ENCODE measurements around the gene SLBP.

SLBP gene

DNA sequence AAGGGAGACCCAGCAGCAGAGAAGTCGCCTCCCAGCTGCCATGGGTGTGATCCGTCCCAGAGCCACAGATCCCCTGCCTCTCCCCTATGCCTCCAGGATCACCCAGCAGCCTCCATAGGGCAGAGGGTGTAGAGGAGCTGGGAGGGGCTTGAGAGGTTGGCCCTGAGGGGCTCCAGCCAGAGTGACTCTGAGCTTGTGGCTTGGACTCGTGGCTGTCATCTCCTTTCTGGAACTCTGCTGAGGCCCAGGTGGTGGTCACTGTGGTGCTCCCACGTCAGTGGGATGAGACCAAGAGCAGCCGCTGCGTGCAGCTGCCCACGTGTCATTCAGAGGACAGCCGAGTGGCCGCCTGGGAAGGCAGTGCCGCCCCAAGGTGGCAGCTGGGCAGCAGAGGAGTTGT lies 13.4 kb upstream of the SLBP start:
- FAIRE-seq: no peak

DNA sequence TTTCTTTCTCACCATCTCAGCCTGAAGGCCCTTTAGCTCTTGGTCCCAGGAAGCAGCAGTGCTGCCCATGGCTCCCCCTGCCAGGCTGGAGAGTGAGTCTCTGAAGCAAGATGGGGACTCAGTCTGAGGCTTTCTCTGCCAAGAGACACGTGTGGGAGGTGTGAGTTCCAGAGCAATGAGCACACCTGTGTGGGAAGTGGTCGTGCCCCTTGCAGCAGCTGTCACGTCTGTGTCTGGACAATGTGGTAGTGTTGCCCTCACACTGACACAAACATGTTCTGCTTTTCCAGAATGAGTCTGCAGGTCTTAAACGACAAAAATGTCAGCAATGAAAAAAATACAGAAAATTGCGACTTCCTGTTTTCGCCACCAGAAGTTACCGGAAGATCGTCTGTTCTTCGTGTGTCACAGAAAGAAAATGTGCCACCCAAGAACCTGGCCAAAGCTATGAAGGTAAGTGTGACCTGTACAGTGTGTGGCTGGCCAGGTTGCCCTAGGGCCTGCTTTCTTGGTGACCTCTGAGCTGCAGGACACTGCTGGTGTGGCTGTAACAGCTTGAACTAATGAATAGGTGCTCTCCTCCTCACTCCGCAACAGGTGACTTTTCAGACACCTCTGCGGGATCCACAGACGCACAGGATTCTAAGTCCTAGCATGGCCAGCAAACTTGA lies 11.1 kb upstream of the SLBP start:
- no peak for FAIRE-seq

DNA sequence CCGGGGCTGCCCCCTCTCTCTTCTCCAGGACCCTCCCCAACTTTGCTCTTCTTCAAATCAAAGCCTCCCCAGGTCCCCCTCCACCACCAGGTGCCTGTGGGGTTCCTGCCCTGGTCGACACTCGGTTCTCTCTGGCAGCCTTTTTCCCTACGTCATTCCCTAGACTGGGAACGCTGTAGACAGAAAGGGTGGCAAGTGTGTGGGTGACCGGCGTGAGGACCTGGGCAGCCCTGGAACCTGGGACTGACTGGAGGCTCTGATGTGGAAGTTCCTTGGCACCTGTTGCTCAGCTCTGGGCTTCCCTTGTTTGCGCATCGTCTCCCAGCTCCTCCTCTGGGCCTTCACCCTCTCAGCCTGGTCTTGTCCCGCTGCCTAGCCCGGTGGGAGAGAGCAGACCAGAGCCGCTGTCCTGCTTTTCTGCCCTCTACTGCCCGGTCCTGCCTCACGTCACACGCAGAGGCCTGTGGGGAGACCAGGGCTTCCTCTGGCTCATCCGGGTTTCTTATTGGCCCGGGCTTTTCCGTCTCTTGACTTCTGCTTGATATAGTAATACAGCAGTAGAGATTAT lies 10.5 kb upstream of the SLBP start:
- FAIRE-seq: no peak

DNA sequence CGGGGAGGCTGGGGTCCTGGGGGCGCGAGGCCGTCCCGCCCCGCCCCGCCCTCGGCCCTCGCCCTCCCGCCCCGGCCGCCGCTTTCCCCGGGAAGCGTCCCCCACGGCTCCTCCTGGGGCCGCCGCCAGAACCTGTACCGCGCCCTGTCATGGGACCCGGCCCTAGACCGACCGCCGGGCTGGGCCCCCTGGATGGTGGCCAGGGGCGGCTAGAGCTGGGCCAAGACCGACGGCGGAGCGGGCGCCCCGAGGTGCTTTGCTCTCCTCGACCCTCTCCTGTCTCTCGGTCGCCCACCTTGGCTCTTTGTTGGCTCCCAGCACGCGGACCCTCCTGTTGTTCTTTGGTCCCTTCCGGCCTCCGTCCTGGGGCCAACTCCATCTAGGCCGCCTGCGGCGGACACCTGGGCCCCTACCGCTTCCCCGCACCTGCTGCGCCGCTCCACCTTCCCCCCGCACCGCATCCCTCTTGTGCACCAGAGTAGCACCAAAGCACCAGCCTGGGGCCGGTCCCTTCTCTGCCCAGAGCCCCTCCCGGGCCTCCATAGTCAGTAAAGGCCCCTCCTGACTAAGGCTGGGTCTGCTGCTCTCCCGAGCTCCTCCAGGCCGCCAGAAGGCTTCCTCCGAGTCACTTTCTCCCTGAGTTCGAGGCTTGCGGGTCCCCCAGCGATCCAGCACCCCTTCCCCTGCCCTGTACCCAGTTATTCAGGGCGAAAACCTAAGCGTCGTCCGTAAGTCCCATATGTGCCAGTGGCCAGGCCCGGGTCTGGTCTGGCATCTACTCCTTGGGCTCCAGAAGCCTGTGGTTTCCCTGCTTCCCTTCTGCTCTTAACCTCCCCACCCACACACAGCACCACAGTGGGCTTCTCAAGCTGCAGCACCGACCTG lies 9.8 kb upstream of the SLBP start:
- FAIRE-seq: no peak

DNA sequence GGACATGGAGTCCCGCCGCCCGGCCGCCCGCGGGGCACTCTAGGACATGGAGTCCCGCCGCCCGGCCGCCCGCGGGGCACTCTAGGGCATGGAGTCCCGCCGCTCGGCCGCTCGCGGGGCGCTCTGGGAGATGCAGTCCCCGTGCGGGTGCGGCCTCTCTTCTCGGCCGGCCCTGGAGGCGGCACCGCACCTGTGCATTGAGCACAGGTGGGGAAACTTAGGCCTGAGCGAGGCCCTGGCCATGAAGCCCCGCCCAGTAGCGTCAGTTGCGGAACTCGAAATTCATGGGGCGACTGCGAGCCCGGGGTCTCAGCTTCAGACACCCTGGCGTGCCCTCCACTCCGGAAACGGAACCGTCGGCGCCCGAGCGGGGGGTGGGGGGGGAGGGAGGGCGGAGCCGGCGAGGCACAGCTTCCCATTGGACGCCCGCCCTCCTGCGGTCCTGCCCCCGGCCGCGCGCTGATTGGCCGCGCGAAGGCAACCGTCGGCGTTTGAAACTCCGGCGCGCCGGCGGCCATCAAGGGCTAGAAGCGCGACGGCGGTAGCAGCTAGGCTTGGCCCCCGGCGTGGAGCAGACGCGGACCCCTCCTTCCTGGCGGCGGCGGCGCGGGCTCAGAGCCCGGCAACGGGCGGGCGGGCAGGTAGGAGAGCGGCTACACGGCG lies 9.0 kb upstream of the SLBP start, which contains the start of the genes TACC3 and TMEM129:
Gene TACC3, plus strand, starts transcription at position 519 of the 663 bp plus-strand sequence. CDS start 1,901 bp downstream, outside the sequence.
Gene TMEM129, minus strand, starts transcription at position 321 of the 663 bp plus-strand sequence. CDS start 486 bp downstream, outside the sequence.
- no peak for FAIRE-seq

DNA sequence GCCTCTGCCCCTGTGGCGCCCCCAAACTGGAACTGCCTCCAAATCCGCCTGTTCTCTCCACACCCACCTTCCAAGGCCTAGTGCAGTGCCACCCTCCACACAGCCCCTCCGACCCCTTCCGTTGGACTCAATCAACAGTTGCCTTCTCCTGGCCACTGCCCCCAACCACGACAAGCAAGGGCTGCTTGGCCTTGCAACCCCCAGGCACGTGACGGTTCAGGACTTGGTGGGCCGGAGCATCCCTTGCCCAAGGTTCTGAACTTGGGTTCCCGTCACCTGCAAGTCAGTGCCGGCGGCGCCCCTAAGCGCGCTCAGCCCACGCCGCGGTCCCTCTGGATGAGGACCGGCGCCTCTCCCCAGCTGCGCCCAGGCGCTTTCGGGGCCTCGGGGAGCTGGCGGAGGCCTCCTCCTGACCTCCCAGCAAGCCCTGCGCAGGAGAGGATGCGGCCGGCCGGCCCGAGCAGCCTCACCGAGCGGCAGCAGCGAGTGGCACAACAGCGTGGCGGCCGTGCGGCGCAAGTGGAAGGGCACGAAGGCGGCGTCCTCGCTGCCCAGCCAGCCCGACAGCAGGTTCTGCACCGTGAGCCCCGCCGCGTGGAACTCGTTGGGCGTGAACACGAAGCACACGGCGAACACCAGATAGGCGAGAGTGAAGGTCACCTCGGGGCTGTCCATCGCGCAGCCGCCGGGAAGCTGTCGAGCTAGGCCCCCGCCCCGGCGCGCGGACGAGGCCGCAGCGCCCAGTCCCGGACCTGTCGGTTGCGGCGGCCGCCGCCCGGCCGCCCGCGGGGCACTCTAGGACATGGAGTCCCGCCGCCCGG lies 8.3 kb upstream of the SLBP start:
- no peak for FAIRE-seq

DNA sequence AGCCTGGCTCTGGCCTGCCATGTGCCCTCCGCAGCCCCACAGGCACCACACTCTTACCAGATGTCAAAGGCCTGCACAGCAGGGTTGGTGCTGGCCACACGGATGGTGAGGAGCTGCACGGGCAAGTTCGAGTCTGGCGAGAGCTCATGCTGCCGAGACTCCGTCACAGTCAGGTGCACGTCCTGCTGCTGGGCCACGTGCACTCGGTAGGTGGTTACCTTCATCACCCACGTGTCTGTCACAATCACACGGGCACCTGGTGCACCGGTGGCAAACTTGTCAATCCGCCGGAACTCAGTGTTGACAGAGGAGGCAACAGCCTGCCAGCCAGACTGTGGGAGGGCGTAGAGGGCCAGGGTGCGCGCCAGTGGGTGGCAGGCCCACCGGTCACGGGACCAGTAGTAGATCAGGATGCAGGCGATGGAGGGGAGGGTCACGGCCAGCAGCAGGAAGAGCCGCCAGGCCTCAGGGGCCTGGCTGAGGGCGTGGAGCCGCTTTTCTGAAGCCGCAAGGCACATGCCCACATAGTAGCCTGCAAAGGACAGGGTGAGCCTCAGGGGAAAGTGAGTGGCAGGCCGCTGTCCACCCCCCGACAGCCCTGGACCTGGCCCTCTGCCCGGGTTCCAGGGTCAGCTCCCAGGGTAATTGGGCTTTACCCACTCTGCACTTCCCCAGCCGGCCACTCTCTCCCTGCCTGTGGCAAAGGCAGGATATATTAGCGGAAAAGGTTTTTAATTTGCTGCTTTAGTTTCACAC lies 6.2 kb upstream of the SLBP start:
- FAIRE-seq: no peak

DNA sequence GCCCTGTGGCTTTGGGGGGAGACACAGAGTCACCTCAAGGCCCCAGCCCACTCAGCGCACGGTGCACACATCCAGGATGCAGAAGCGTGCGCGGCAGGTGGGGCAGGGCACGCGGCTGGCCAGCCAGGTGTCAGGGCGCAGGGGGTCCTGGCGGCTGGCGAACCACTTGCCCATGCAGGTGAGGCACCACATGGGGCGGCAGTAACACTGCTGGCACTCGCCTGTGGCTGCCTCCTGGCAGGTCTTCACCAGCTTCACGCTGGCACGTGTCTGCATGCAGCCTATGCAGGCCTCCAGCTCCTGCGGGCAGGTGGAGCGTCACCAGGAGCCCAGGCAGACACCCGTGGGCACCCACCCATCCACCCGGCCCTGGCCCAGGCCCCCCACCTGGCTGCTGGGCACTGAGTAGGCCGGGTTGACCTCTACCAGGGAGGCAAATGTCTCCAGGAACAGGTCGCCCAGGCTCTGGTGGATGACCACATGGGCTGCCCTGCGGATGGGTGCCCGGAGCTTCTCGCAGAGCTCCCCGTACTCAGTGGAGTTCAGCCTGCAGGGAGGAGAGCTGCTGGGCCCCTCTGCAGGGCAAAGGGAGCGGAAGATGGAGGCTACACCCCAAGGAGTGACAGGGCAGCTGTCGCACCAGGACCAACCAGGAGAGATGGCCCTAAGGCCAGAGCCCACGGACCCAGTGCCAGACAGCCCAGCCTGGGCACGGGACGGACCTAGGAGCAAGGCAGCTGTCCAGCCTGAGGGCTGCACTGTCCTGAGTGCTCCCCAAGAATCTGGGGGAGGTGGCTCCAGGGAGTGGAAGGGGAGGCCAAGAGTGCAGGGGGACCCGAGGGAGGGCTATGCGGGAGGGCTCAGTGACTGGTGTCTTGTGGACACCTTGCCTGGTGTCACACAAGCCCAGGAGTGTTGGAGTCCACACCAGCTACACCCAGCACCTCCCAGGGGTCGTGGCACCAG lies 5.3 kb upstream of the SLBP start:
- FAIRE-seq: no peak

DNA sequence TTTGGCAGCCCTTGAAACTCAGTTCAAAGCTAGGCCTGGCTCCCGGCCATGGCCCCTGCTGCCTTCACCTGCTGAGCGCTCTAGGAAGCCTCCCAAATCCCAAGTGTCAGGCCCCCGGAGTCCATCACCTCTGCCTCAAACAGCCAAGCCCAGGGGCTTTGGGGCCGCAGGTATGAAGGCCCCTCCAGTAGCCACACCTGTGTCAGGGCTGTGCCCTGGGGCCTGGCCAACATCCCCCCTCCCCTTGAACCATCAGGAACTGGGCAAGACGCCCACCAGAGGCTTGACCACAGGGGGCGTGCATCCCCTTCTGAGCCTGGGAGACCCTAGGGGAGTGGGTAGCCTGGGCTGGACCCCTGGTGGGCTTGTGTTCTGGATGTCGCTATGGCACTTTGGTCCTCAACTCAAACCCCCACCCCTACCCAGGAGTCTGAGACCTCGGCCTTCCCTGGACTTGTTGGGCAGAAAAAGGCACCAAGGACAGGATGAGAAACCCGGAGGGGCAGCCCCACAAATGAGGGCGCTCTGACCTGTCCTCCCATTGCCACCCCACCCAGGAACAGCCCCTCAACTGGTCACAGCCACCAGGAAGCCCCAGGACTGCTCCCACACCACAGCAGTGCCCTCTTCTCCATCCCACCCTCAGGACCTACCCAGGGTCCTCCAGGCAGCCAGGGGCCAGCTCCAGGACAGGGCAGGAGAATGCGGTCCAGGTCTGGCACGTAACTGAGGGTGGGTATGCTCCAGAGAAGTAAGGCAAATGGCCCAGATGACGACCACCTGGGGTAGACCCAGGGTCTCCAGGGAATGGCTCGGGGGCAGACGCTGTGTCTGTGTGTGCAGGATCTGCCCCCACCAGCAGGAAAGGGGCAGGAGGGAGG lies 4.2 kb upstream of the SLBP start:
- FAIRE-seq: no peak

DNA sequence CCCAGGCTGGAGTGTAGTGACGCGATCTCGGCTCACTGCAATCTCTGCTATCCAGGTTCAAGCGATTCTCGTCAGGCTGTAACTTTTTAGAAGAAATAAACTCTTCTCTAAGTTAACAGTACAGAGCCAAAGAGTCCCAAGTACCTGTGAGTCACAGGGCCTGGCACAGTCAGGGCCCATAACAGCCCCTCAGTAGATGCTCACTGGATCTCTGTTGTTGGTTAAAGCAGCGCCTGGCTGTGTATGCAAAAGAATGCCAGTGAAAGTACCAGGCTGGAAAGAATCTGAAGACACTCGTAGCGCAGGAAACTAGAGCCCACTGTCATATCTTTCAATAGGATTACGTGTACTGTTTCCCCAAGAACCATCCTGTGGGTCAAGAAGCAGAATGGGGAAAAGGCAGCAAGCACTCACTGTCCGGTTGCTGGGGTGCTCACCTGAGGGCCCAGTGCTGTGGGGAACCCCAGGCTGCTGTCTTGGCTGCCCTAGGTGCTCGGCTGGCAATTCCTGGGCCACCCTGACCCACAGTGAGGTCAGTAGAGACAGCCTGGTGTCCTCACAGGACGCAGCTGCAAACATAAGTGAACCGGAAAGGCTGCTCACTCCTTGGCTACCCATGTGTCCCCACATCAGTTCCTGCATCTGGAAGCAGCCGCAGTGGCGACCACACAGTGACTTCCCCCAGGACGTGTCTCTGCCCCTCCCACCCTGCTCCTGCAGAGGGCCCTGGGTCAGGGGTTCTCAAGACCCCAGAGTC lies 3.1 kb upstream of the SLBP start:
- no peak for FAIRE-seq

DNA sequence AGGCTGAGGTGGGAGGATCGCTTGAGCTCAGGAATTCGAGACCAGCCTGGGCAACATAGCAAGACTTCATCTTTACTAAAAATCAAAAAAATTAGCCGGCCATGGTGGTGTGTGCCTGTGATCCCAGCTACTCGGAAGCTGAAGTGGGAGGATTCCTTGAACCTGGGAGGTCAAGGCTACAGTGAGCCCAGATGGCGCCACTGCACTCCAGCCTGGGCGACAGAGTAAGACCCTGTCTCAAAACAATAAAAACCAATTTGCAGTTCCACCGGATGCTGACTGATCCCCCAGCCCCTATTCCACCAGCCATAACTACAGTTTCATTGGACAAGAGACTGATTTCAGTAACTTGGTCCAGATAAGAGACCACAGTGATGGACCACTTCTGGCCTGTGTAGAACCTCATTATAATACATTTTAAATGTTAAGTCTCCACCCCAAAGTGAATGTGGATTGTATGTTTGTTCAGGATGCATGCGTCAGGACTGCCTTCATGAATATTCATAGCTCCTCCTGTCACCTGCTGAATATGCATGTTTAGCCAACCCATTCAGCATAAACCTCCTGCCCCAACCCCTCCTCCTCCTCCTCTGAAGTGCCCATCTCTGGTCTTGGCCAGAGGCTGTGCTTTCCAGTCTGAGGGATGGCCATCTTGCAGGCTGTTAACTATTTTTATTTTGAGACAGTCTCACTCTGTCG lies 2.3 kb upstream of the SLBP start:
- no peak for FAIRE-seq

DNA sequence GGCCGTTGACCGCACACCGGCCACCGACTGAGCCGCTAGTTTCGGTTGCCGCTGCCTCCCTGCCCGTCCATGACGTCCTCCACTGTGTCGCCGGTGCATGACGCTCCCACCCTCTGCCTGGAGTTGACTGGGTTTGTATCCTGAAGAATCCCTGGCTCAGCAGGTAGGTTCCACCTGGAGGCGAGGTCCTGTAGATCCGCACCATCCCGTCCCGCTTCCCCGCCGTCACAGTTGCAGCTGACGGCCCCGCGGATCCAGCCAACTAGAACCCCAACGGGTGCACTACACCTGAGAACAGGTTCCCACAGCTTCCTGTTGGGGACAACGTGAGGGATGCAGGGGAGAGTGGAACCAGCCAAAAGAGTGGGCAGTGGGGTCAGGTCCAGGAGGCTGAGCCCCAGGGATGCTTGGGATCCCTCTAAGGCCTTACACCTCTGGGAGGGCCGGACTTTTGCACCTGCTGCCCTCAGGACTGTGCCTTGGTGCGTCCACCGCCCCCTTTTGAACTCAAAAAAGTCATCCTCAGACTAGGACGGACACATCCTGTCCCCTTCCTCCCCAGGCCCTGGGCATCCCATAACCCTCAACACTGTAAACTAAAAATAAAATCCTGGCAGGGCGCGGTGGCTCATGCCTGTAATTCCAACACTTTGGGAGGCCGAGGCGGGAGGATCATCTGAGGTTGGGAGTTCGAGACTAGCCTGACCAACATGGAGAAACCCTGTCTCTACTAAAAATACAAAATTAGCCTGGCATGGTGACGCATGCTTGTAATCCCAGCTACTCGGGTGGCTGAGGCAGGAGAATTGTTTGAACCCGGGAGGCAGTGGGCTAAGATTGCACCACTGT lies 1.1 kb upstream of the SLBP start:
- no peak for FAIRE-seq

DNA sequence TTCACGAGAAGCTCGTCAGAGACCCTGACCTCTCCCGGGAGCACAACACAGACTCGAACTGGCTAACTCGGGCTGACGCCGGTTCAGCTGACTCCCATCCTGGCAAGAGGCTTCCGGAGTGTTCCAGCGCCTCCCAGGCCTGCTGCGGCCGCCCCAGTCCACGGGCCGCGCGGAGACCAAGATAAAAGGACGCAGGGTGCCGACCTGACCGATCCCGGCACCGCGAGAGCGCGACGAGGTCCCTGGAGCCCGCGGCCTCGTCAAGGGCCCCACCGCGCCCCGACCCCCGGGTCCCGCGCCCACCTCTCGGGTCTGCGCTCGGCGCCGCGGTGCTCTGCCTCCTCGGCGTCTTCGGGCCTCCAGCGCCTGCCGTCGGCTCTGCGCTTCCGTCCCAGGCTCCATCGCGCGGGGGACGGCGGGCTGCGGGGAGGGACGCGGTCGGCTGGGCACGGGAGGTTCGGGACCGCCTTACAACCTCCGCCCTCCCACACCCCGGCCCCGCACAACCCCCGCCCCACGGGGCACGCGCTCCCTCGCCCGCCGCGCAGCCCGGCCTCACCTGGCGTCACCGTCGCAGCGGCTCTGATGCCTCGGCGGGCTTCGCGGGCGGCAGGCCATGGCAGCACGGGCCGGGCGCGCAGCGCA lies 426 bp downstream of the SLBP start:
- FAIRE-seq: no peak

DNA sequence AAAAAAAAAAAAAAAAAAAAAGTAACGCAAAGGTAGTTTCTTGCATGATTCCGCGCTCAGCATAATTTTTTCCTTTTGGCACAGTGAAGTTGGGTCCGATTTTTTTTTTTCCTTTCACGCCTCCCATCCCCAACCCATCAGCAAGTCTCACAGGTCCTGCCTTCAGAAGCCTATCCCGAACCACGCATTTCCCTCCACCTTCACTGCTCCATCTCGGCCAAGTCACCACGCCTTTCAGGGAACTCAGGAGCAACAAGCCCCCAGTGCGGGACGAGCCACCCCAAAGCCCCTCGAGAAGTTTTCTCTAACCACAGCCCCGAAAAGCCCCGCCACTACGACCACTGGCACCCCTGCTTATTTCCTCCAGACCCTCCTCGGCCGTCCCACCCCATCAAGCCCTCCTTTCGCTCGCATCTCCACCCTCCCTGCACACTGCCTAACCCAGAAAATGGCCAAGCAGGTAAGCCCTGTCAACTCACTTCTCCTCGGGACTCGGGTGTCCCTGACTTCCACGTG lies 1.0 kb downstream of the SLBP start:
- FAIRE-seq: no peak

DNA sequence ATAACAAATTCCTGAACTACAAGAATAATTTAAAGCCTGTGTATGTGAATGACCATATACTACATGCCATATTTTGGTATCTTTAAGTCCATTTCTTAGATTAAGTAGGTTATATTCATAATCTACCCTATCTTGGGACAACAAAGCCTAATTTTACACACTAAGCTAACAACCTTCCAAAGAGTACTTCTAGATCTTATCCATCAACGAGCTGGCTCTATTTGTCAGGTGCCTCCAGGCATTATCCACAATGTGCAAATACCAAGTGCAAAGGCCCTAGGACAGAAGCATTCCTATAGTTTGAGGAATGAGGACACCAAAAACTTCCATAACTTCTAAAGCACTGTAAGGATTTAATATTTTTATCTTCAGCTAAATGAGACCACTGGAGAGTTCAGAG lies 3.5 kb downstream of the SLBP start:
- no peak for FAIRE-seq

DNA sequence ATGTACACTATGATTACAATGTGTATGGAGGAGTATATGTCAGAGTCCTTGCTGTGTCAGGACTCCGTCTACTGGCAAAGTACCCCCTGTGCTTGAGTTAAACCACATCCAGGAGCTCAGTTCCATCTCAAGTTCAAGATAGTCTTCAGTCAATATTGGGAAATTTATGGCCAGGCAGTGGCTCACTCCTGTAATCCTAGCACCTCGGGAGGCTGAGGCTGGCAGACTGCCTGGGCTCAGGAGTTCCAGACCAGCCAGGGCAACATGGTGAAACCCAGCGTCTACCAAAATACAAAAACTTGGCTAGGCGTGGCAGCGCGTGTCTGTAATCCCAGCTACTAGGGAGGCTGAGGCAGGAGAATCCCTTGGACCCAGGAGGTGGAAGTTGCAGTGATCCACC lies 5.8 kb downstream of the SLBP start:
- no peak for FAIRE-seq
